Kidney (tissue), 14 donors: ENCODE measurements around the gene MEN1. TPM values are rescaled to one million over a fixed set of nuclear protein-coding genes. Genes with fewer than 3 reads are reported as not detected.

Experiments used
- DNase-seq, 5 donors: peaks; one replicate each; pipeline ENCODE4 v3.0.0-alpha.2; 2013 to 2020
- FAIRE-seq: peaks from 2 replicates; lab custom pipeline; 2012; peaks lifted over from hg19 to GRCh38; lab: Jason Lieb, UNC
- H3K27ac ChIP-seq, 2 donors: one replicate each; pipeline ENCODE4 v1.7.0; 2013; ENCODE audit warnings: low read depth in 2 of 2, low read length in 2 of 2, inconsistent platforms in 1 of 2
- H3K27me3 ChIP-seq: one replicate; pipeline ENCODE4 v1.7.1; 2013; ENCODE audit warnings: low read length, inconsistent platforms; ENCODE audit not compliant: control insufficient read depth, insufficient read depth
- H3K36me3 ChIP-seq, 3 donors: one replicate each; pipeline versions ENCODE4 v1.7.0 to v1.7.1; 2013; ENCODE audit warnings: low read length in 3 of 3, control low read depth in 1 of 3, inconsistent platforms in 1 of 3; ENCODE audit not compliant: insufficient read depth in 3 of 3, control insufficient read depth in 2 of 3
- H3K4me1 ChIP-seq, 3 donors: one replicate each; pipeline versions ENCODE4 v1.7.0 to v1.7.1; 2013; ENCODE audit warnings: low read length in 3 of 3, inconsistent platforms in 1 of 3, low read depth in 1 of 3; ENCODE audit not compliant: control insufficient read depth in 2 of 3, insufficient read depth in 2 of 3
- H3K4me3 ChIP-seq, 3 donors: one replicate each; pipeline versions ENCODE4 v1.7.0 to v1.8.1; 2013; ENCODE audit warnings: low read length in 3 of 3, control low read depth in 1 of 3, inconsistent platforms in 1 of 3
- H3K9ac ChIP-seq, 3 donors: one replicate each; pipeline versions ENCODE4 v1.7.0 to v1.7.1; 2013; ENCODE audit warnings: low read length in 3 of 3, control low read depth in 1 of 3, inconsistent platforms in 1 of 3
- H3K9me3 ChIP-seq, 3 donors: one replicate each; pipeline versions ENCODE4 v1.7.0 to v1.7.1; 2013; ENCODE audit warnings: low read length in 3 of 3, control low read depth in 1 of 3, inconsistent platforms in 1 of 3; ENCODE audit not compliant: control insufficient read depth in 2 of 3, insufficient read depth in 1 of 3
- CTCF ChIP-seq: IDR thresholded peaks from 3 replicates; pipeline ENCODE4 v1.5.1; 2012; ENCODE audit warnings: mild to moderate bottlenecking, moderate library complexity, borderline replicate concordance; ENCODE audit not compliant: insufficient read depth; ENCODE audit errors: extremely low read depth
- intact Hi-C: fragments of 100-400 bp; cut with DNase I; formaldehyde crosslinking; loops from one replicate; pipeline ENCODE4 v1.11.1; 2022
- polyA plus RNA-seq: library from polyadenylated mRNA; stranded (reverse); fragments of 350-450 nt; fragmentation: Illumina TruSeq; extraction: RNeasy Lipid Tissue Mini Kit (QIAGEN cat#74804); gene quantifications from one replicate; pipeline ENCODE4 v1.2.3, GENCODE V29; 2014; ENCODE audit warnings: low read depth, low replicate concordance; ENCODE audit not compliant: insufficient read depth
- total RNA-seq: library from RNA; stranded (reverse); fragmentation: NEBNext Ultra II Directional; extraction: Animal tissue kit (Norgen Biotek cat#: 25700); gene quantifications from one replicate; pipeline ENCODE4 v1.2.1, GENCODE V29; 2021
- donor health status: control.
- donor health status: control.
- donor health status: control.
- donor health status: control.
- donor health status: control.
- donor health status: DM: yes; HTN: yes; CAD: no.
- donor health status: Normal renal cell carcinoma (clear cell type).

The MEN1 gene
- total and polyA plus RNA-seq, 2 donors from 2014 or later: 20.9 to 24.0 TPM

GRCh38 chr11:64800303-64801157 is 9.8 kb downstream of the MEN1 start:
- Histone ChIP-seq H3K4me1 (peaks cover 0 to 12% (median 9%) of the 10 kb centered on the region in 3 donors), H3K27me3 (no peaks in the 10 kb centered on the region), H3K27ac (no peak overlapping the region), H3K36me3 (peaks cover 0 to 2% (median 0%) of the 10 kb centered on the region in 3 donors), H3K4me3 (no peak overlapping the region), H3K9me3 (no peaks in the 10 kb centered on the region), H3K9ac (no peak overlapping the region)
- no peak for FAIRE-seq
- TF ChIP-seq CTCF: no peak
- intact Hi-C loops: no loop called here
- DNase-seq: peak in 2 of 5 donors; percentile 57 to 75

- Histone ChIP-seq H3K4me3 (no peak overlapping the region), H3K4me1 (peaks cover 0 to 12% (median 9%) of the 10 kb centered on the region in 3 donors), H3K27me3 (no peaks in the 10 kb centered on the region), H3K36me3 (peaks cover 0 to under 1% (median 0%) of the 10 kb centered on the region in 3 donors), H3K27ac (no peak overlapping the region), H3K9ac (no peak overlapping the region), H3K9me3 (no peaks in the 10 kb centered on the region)
- FAIRE-seq (no peak), DNase-seq (peak in 4 of 5 donors; percentile 40 to 66 (median 57))
- intact Hi-C loops: no loop called here
- TF ChIP-seq CTCF: no peak
These were observed 10.6 kb downstream of the MEN1 start for GRCh38 chr11:64799623-64800302.

GRCh38 chr11:64799256-64799622 is 11.1 kb downstream of the MEN1 start:
- Histone ChIP-seq H3K27ac (no peak overlapping the region), H3K36me3 (no peaks in the 10 kb centered on the region), H3K9ac (no peak overlapping the region), H3K4me3 (no peak overlapping the region), H3K9me3 (no peaks in the 10 kb centered on the region), H3K4me1 (peaks cover 0 to 10% (median 8%) of the 10 kb centered on the region in 3 donors), H3K27me3 (no peaks in the 10 kb centered on the region)
- intact Hi-C loops: no loop called here
- TF ChIP-seq CTCF: no peak
- FAIRE-seq (no peak), DNase-seq (peak in 1 of 5 donors; percentile 62)
